Activated CD4-positive, alpha-beta T cell treated with anti-CD3 and anti-CD28 coated beads, Interleukin-10, Interleukin-2, amounts not matched to agents 100 ng/mL and 50 ng/mL, durations not matched to agents 16 hours and 8 hours (primary cell): Measurements from ENCODE around the gene LSM10.

Experiments used
- DNase-seq: peaks from one replicate; pipeline ENCODE4 v3.0.0-alpha.2; 2020

The LSM10 gene

DNA sequence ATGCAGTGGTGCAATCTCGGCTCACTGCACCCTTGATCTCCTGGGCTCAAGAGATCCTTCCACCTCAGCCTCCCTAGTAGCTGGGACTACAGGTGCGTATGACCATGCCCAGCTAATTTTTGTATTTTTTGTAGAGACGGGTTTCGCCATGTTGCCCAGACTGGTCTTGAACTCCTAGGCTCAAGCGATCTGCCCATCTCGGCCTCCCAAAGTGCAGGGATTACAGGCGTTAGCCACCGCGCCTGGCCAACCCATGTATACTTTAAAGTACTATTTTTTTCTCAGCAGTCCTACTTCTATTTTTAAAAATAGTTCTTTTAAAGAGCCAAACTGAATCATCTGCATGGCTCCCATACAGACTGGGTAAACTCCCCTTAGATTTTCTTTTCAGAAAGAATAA lies 15.5 kb downstream of the LSM10 start:
- no peak for DNase-seq

DNA sequence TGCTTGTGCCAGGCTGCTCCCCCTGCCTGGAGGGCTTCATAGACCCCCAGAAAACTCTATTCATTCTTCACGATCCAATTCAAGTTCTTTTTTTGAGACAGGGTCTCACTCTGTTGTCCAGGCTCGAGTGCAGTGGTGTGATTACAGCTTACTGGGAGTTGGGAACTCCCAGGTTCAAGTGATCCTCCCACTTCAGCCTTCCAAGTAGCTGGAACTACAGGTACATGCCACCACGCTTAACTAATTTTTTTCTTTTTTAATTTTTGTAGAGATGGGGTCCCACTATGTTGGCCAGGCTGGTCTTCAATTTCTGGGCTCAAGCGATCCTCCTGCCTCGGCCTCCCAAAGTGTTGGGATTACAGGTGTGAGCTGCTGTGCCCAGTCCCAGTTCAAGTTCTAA lies 16.3 kb downstream of the LSM10 start:
- no peak for DNase-seq

DNA sequence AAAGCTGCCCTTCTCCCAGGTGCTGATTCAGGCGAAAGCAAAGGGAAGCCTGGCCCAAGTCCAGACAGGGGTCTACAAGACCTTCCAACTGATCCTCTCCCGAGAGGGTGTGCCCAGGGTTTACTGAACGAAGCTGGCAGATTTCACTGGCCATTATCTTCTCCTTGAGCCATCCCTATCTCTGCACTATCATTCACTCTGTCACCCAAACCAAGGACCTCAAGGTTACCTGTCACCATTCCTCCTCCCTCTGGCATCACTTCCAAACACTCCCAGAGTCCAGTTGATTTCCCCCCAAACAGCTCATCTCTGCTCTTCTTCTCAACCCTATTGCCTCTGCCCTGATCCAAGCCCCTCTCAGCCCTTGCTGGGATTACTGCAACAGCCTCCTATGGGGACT lies 16.9 kb downstream of the LSM10 start:
- no peak for DNase-seq

DNA sequence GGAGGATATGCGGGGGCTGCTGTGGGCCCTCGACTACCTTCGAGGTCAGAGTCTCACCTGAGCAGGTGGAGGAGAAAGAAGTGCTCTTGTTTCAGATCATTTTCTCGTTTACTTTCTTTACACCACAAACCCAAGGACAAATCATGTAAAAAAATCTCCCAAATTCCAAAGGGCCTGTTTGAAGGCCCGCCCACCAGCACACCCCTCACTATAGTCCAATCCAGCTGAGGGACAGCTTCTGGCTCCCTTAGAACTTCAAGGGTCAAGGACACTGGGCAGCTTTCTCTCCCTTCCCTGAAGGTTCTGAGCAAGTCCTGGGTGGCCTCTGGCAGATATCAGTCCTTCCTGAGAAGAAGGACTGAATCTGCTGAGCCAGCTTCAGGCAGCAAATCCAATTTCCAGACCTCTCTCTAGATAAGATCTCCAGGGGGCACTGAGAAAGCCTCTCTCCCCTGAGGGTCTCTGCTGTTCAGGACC lies 17.5 kb downstream of the LSM10 start:
- no peak for DNase-seq

DNA sequence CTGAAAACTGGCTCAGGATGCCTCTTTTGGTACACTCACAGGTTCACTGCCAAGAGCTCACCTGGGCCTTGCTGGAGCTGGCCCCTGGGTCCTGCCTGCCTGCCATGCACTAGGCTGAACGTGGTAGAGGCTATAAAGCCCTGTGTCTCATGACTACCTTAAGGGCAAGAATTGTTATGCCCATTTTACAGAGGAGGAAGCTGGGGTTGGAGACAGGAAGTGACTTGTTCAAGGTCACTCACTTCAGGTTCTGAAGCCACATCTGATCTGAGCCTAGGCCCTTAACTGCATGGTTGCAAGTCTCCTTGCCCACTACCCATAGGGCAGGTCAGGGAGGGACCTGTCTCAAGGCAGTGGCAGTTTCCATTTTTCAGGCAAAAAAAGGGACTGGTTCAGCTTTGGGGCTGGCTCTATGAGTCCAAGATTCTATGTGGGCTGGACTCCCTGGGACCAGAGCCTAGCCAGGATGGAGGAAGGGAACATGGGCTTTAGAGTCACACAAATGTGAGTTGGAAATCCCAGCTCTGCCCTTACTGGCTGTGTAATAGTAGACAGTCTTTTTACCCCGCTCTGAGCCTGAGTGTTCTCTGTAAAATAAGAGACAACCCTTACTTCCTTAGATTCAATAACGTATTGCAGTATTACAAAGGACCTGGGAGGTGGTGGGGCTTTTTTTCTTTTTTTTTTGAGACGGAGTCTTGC lies 19.8 kb downstream of the LSM10 start:
- peak; percentile 56 for DNase-seq

DNA sequence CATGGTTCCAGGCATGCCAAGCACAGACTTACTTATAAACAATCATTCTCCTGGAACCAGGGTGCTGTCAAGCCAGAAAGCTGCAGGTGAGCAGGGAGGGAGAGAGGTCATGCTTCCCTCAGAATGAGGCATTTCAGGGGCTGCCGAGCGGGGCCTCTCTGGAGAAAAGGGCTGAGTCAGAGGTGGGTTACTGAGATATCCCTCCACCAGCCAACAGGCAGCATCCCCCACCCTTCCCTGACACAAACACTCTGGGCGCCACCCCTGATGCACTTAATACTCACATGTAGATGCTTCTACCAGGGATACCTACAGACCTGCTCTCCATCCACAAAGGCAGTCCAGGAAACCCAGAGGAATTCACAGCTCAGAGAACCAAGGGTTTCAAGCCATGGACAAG lies 25.1 kb downstream of the LSM10 start:
- DNase-seq = no peak

DNA sequence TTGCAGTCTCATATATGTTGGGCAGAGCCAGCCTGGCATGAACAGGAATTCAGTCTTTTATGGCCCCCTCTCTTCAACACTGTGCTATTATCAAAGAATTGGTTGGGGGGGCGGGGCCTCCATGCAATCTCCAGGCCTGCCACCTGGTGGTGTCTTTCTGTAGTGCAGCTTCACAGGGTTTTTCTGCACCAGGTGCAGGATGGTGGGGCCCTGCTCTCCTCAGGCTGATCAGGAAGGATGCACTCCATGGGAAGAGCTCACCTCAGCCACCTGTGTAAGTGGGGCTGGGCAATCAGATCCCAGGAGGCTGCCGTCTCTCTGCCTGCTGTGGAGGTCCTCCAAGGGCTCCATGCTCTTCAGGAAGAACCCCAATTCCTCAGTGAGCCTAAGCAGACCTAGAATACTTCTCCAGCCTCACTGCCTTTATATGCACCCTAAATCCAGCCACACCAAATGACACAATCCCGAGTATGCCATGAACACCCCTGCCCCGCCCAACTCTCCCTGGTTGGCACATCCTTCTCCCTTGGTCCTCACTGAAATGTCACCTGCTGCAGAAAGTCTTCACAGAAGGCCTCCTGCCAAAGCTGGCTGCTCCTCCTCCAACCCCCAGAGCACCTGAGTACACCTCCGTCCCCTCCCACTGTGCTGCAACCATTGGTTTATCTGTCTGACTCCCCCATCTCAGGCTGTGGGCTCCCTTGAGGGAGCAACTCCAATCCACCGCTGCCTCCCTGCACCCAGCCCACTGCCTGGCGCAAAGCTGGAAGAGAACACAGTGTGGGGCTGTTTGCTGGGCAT lies 28.4 kb downstream of the LSM10 start:
- DNase-seq = peak; percentile 81

DNA sequence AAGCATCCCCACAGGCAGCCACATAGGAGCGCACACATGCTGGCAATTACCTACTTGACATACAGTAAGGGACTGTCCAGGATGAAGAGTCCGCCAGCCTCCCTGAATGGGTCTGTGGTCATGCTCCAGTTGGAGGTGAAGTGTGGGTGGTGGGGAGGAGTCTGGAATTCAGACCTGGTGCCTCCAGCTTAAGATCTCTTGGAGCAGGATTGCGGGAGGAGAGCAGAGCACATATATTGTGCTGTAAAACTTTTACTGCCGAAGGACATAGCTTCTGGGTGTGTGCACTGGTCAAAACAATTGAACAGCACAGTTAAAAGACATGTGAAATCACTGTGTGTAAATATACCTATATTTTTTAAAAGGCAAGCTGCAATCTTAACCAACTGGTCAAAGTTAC lies 29.9 kb downstream of the LSM10 start:
- no peak for DNase-seq

DNA sequence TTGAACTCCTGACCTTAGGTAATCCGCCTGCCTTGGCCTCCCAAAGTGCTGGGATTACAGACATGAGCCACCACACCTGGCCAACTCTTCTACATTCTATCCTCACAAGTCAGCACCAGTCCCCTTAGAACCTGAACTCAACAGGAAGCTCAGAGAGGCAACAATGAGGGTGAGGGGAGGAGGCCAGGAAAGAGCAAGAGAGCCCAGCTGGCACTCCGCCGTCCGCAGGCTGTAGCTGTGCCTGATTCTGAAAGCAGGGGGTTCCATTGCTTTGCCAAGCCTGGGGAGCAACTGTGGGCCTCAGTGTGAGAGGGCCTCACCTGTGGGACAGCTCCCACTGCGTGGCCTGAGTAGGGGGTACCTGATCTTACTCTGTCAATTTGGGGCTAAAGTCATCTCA lies 30.6 kb downstream of the LSM10 start:
- DNase-seq = no peak

DNA sequence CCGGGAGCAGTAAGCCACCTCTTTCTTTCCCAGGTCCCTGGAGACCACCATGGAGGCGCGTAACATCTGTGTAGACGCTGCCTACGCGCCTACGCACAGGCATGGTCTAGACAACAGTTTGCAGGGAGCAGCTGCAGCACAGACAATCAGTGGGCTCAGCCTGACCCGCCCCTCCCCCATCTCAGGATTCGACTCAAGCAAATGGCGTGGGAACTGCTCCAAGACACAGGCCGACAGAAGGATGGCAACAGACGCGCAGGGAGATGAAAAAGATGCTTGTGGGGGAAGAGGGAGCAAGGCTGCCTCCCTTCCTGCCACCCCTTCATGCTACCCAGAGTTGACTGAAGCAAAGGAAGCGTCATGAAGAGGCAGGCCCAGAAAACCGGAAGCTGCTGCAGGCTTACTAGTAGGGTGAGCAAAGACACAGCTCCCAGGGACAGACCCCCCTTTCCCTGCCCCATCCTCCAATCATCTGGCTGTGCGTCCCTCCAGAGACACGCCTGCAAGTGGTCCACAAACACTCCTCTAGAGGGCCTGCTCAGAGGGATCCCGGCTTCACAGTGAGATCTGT lies 31.5 kb downstream of the LSM10 start:
- DNase-seq = peak; percentile 51

DNA sequence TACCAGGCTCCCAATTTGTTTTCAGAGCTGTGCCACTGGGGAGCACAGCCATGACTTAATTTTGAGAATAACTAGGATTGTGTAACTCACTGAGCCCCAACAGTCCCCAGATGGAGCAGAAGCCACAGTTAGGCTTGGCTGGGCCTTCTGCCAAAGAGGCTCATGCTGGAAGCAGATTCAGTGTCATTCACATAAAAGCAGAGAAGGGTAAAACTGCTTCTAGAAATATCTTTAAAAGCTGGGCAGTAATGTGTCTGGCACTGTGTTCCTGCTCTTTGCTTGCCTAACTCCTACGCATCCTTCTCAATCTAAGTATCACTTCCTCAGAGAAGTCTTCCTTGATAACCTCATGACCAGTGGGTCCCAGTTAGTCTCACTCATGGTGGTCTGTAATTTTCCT lies 32.3 kb downstream of the LSM10 start:
- no peak for DNase-seq

DNA sequence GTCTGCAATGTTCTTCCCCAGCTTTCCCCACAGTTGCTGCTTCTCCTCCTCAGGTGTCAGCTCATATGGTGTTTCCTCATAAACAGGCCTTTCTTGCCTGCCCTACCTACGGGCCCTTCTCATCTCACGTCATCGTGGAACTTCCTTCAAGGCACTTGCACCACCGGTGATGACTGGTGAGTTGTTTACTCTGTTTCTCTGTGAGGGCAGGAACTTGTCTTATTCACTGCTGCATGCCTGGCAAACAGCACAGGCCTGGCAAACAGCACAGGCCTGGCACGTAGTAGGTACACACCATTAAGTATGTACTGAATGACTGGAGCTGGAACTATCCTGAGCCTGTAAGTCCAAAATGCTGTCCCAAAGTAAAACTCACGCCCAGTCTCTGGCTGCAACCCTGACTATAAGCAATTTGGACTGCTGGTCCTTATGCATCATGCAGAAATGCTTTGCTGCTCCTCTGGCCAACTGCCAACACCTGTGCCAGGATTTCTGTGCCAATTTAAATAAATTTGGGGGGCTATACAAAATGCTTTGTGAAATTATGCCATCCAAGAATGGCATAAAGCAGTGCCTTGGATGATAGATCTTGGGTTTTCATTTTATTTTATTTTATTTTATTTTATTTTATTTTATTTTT lies 37.7 kb downstream of the LSM10 start:
- DNase-seq = no peak

DNA sequence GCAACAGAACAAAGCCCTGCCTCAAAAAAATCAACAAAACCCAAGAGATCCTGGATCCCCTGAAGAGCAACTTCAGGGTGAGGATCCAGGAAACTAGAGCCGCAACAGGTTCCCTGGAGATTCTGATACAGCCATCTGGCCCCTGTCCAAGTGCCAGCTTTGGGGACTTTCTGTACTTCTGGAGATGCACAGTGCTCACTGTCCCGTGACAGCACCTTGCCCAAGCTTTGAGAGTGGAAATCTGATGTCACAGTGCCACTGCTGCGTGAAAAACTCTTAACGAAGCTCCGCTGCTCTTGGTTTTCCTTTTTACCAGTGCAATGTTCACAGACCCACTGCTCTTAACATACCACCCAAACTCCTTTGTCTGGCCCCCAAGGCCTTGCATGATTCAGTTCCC lies 38.3 kb downstream of the LSM10 start:
- no peak for DNase-seq

DNA sequence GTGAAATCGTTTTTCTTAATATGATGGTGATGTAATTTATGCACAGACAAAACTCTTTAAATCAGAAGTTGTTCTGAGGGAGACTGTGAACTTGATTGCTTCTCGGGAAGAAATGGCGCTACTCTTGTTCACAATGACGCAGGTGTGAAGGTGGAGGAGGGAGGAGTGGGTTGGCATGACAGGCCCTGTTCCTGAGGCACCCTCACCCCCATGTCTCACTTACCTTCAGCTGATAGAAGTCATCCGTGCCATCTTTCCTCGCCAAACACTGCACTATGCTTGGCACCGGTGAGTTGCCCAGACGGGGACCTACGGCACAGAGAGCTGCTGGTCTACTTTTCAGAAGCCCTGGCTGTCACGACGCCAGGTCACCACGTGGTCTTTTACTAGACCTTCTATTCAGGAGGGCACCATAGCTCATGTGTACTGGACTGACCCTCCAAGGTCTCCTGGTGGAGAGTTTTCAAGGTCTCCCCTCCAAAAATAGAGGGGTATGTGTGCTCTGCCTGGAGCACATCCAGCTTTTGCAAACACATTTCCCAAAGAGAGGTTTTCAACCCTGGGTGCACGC lies 39.1 kb downstream of the LSM10 start:
- no peak for DNase-seq

DNA sequence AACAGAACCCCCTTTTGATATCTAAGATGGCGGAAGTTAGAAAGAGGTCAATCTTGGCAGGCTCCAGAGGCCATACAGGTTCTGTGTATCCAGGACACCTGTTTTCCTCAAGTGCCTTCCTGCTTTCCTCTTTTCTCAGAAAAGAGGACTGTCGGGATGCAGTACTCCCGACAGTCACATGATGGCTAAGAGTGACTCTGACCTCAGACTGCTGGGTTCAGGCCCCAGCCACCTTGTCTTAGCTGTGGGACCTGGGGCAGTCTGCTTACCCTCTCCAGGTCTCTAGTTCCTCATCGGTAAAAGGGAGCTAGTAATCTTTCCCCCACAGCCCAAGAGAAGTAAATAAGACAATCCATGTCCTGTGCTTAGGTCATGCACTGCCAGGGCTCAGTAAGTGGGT lies 41.9 kb downstream of the LSM10 start:
- no peak for DNase-seq

DNA sequence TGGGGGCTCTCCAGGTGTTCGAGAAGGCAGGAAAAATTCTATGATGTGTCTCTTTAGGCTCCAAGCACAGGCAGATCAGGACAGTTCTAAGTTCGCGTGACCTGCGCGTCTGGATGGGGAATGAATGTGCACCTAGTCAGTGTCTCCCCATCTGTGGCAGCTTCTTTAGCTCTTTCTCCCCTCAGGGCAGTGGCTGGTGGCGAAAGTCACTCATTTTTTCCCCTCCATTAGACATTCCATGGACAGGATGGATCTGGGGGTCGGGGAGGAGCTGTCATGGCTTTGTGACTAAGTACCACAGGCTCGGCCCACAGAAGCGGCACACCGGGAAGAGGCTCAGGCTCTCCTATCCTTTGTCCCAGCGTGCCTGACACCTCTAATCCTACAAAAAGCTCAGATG lies 43.2 kb downstream of the LSM10 start:
- no peak for DNase-seq

DNA sequence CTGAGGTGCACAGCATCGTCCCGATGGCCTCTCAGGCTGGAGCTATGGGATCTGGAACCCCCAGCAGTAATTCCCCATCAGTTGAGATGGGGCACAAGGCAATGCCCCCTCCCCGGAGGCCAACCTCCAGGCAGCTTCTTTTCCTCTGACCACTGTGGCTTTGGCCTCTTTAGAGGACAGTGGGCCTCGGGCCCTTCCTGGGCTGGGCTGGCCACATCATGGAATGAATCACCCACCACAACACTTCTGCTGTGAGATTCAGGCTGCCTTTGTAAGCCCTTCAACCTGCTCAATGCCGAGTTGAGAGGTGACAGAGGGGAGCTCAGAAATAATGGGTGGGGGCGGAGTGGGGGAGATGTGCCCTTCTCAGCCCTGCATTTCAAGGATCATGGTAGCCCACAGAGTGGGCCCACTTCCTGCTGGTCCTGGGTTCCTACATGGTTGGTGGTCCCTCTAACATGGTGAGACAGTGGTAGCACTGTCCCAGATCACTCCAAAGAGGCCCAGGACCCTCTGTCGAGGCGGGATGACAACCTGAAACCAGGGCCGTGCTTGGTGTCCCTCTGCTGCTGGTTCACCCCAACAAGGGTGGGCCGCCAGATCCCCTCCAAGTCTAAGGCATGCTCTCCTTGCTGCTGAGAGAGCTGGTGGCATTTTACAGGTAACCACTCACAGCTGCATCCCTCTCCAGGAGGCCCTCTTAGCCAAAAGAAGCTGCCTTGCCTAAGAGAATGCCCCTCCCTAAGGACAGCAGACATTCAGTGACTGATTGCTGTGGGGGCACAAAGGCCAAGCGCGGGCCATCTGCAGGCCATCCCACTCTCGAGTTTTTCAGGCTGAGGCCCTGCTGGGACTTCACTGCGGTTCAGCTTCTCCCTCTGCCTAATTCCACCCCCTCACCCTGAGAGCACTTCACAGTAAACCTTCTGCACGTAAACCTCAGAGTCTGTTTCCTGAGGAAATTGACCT lies 44.5 kb downstream of the LSM10 start:
- DNase-seq = no peak

DNA sequence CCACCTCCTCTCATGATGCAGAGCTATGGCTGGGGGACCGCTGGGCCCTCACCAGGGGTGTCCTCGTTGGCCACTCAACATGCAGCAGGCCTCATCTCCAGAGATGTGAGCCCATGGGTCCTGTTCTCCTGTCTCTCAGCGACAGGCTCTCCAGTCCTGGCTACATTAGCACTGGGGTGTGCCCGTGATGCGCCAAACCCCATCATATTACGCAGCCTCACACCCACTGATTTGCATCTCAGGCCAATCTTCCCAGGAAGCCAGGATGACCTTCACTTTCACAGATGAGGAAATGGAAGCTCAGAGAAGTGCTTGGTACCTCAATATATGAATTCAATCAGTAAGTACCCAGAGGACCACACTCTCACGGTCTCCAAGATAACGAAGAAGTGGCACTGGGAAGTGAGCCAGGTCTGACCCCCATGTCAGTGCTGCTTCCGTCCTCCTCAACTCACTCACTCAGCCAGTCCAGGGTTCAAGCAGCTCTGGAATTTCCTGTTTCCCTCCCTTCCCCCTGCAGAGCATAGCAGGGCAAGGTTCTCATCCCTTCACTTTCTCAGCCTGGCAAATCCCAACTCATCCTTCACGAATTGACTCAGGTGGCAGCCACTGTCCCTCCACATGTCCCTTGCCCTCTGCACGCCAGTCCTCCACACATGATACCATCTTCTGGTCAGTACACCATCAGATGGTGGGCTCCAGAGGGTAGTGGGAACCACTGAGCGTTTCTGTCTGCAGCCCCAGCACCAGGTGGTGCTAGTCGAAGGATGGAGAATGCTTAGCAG lies 45.4 kb downstream of the LSM10 start:
- no peak for DNase-seq

DNA sequence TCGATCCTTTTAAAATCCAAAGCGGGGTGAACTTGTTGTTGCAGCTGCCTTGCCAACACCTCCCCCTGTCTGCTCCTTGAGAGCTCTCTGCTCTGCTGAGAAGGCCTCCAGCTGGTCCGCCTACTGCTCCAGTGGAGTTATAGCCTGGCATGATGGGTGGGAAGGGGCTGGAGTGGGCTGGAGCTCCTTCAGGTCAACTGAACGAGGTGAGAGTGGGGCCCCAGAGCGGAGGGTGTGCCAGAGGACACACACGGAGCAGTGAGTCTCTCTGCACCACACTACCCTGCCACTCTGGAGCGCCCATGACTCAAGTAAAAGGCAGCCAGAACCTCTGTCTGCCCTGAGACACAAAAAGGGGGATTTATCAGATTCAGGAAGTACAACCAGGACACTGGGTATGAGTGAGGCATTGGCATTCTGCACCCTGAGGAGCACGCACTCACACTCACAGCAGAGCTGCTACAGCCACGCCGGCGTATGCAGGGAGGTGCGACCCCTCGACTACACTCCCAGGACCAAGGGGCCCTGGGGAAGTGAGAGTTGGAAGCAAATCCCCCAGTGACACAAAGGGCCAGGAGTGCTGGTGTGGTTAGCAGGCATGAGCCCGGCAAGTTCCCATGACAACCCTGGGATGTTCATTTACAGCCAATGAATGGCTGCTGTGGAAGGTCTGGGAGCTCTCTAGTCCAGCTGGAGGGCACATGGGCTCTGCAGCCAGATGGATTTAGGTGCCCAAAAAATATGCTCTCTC lies 46.3 kb downstream of the LSM10 start:
- DNase-seq = no peak

DNA sequence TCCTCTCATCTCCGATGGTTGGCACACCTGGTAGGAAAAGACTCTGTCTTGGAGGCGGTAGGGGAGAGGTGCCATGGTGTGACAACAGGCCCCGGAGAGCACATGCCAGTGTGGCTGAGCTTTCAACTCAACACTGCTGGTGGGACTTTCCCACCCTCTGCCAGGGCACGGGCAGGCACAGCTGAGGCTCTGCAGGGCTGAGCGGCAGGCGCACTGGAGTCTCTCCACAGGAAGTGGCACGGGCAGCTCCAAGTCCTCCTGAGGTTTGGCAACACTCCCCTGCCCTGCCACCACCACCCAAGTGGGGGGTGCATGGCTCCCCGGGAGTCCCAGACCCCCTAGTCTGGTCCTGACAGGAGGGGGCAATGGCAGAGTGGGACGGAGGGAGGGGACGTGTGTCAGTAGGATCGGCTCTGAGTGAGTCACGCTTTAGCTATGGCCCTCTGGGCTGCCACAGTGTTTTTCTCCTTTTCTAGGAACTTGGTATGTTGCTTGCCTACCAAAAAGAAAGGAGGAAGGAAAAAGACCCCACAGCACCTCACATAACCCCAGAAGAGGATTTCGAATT lies 47.0 kb downstream of the LSM10 start:
- peak; percentile 73 for DNase-seq
